Activated CD8-positive, alpha-beta memory T cell treated with anti-CD3 and anti-CD28 coated beads for 1 hour (primary cell): Measurements from ENCODE around the gene PLIN4.
"Not testable (repeated sequence)": the region's sequence is repeated elsewhere in the genome, so short reads cannot be mapped to it uniquely, and the experiment has no call there.

ENCODE experiments used
- DNase-seq, 2 donors: peaks; one replicate each; pipeline ENCODE4 v3.0.0-alpha.2; 2020; ENCODE audit warnings: low read depth in 1 of 2; ENCODE audit errors: extremely low read depth in 1 of 2

PLIN4 gene

DNA sequence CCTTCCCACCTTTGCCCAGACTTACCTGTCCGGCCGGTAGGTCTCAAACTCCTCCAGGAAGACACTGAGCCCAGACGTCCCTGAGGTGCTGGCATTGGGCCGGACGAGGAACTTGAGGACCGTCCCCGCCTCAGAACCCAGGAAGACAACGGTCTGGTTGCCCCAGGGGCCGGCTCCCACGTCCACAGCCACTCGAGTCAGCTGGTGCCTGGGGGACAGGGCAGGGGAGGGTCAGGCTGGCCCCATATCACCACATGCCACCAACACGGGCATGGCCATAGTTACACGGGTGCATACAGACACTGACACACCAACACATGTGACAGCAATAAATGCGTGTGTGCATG is 29.9 kb upstream of the PLIN4 start:
- DNase-seq, result no peak

- no peak for DNase-seq
Observed at GRCh38 chr19:4547303-4548237, 29.3 kb upstream of the PLIN4 start.

- DNase-seq, result no peak
Observed at GRCh38 chr19:4543842-4544647, 25.8 kb upstream of the PLIN4 start.

GRCh38 chr19:4542896-4543841 is 24.9 kb upstream of the PLIN4 start:
- DNase-seq, result no peak

DNA sequence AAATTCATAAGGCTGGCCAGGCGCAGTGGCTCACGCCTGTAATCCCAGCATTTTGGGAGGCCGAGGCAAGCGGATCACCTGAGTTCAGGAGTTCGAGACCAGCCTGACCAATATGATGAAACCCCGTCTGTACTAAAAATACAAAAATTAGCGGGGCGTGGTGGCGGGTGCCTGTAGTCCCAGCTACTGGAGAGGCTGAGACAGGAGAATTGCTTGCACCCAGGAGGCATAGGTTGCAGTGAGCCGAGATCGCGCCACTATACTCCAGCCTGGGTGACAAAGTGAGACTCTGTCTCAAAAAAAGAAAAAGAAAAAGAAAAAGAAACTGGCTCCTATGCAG is 23.5 kb upstream of the PLIN4 start:
- DNase-seq, result not testable (repeated sequence)

DNA sequence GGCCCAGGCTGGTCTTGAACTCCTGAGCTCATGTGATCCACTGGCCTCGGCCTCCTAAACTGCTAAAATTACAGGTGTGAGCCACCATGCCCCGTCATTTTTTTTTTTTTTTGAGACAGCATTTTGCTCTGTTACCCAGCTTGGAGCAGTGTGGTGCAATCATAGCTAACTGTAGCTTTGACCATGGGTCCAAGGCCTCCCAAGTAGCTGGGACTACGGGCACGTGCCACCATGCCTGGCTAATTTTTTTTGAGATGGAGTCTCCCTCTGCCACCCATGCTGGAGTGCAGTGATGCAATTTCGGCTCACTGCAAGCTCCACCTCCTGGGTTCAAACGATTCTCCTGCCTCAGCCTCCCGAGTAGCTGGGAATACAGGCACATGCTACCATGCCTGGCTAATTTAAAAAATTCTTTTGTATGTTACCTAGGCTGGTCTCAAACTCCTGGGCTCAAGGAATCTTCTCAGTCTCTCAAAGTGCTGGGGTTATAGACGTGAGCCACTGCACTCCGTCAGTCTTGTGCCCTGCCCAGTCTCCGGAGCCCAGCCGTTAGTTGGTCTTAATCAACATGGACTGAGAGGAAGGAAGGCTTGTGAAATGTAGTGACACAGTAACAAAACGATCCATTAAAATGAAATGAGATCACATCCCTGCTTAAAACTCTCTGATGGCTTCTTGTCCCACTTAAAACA is 23.0 kb upstream of the PLIN4 start:
- DNase-seq, result no peak

DNA sequence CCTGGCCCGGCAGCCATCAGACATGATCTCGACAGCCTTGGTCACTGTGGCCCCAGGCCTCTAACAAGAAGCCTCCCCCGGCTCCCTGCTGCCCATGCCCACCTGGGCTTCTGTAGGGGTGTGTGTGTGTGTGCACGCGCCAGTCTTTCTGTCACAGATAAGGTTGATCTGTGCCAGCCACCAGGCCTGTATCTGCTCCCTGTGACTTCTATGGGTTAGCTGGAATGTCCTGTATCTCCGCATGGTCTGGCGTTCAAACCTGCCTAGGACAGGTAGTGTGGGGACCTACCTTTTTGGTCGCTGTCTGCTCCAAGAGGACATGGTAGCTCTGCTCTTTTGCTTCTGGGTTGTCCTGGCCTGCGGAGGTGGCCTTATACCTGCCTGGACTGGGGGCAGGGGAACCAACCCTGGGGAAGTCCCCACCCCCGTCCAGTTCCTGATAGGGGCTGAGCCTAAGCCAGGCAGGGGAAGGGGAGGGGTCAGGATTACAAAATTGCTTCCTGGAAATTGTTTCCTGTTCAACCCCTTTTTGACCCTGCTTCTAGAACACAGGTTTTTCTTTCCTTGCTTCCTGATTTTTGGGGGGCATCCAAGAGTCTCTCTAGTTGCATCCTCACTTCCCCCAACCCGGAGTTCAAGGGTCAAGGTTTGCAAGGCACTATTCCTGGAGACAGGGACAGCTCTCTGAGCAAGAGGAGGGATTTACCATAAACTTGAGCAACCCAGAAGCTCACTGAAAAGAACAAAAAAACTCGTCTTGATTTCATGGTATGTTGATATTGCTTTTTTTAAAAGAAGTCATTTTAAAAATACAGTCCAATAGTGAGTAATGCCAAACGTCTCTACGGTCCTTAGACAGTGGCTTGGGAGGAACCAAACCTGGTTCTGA is 21.7 kb upstream of the PLIN4 start, which contains the start of gene LRG1:
Gene LRG1, minus strand, starts transcription at position 344 of the 889 bp plus-strand sequence. Its CDS starts 23 bp downstream, at position 321.
- no peak for DNase-seq

- no peak for DNase-seq
Observed at GRCh38 chr19:4539169-4539692, 20.9 kb upstream of the PLIN4 start.

DNA sequence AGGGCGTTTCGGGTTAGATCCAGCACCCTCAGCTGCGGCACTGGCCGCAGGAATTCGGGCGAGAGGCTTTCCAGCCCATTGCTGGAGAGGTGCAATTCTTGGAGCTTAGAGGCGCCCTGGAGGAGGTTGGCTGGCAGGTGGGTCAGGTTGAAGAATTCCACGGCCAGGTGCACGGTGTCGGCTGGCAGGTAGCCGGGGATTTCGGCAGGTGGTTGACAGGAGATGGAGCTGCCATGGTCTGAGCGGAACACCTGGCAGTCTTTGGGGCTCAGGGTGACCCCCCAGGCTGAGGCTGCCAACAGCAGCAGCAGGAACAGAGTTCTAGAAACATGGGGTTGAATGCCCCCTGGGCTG is 20.3 kb upstream of the PLIN4 start:
- no peak for DNase-seq

GRCh38 chr19:4537953-4538600 is 19.8 kb upstream of the PLIN4 start:
- DNase-seq, result no peak

DNA sequence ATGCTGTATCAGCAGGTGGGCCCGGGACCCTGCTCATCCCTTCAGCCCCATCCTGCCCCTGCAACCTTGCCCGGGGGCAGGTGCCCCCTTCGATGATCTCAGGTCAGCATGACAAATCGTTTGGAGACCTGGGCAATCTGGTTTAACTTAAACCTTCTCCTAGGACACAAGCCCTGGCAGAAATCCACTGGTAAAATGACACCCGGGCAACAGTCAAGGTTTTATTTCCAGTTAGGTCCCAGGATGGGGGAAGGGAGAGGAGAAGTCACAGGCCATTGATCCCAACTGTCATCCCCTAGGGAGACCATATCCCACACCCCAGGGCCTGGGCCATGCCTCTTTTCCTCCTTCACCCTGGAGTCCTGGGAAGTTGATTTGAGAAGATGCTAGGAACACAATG is 18.5 kb upstream of the PLIN4 start:
- DNase-seq, result no peak

DNA sequence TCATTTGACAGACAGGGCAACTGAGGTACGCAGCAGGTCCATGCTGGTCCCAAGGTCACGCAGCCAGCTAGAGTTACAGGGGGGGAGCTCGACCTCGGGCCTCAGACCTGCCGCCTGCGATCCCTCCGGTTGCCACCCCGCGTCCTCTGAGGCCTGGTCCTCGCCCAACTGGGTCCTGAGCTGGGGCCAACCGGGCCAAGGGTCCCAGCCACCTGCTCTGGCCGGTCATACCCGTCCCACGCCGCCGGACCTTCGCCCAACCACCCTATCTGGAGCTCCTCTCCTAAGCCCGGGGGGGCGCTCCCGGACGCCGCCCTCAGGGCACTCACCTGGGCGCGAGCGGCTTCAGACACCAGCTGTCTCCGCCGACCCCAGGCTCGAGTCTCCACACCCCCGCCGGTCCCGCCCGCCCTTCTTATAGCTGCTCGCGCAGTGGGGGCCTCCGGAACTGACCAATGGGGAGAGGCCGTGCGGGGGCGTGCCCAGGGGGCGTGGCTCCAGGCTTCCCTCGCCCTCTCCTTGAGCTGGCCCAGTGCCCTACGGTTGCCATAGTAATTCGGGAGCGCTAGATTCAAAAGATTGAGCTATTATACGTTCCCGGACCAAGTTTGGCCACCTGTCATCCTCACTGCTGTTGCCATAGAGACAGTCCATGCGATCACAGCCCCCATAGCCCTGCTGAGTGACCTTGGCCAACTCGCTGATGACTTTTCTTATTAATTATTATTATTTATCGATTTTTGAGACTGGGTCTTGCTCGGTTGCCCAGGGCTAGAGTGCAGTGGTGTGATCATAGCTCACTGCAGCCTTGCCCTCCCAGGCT is 16.8 kb upstream of the PLIN4 start, which contains the start of gene PLIN5:
Gene PLIN5, minus strand, starts transcription at position 389 of the 823 bp plus-strand sequence. CDS start 1,150 bp downstream, outside the sequence.
- peak in 1 of 2 donors; percentile 19 for DNase-seq

DNA sequence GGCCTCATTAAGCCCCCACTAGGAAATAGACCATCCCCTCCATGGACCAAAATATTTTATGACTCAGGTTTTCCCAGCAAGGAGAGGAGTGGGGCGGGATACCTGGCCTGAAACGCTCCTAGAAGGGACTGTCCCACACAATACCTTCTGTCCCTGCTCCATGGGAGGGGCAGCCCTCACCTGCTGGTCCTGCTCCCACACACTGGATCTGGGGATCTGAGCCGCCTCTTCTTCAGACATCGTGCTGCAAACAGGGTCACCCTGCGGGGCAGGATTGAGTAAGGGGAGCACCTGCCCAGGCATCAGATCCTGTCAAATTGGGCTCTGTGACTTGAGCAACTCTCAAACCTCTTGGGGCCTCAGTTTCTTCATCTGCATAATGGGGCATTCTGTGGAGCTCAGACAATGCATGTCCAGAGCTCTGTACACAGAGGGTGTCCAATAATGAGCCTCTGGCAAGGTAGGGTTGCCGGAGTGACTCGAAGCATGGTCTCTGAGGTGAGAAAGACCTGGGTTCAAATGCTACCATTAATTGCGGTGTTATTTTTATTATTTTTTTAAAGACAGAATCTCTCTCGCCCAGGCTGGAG is 15.6 kb upstream of the PLIN4 start:
- DNase-seq, result no peak

- no peak for DNase-seq
Observed at GRCh38 chr19:4533334-4533733, 15.0 kb upstream of the PLIN4 start.

DNA sequence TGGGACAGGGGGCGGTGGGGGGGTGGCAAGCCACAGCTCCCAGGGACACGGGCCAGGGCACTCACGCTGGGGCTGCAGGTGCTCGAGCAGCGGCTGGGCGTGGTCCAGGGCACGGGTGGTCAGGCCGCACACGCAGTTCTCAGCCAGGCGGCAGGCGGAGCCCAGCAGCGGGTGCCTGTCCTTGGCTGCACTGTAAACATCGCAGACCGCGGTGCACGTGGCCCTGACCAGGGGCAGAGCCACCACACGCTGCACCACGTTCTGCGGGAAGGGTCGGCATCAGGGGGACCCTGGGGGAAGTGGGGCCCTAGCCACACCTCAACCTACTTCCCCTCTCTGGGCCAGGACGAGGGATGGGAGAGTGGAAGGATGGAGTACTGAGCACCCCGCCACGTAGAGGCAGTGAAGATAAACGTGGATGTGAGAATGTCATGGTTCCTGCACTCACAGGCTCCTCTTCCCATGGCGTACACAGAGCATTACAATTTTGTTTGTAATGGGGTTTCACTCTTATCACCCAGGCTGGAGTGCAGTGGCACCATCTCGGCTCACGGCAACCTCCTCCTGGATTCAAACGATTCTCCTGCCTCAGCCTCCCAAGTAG is 13.4 kb upstream of the PLIN4 start:
- no peak for DNase-seq

GRCh38 chr19:4529924-4530522 is 11.7 kb upstream of the PLIN4 start:
- no peak for DNase-seq
